Astrocyte (in vitro differentiated cells and primary cell): ENCODE measurements around the gene NPHP4. TPM values are rescaled to one million over a fixed set of nuclear protein-coding genes. Genes with fewer than 3 reads are reported as not detected.

Experiments used
- DNase-seq: peaks from one replicate; pipeline ENCODE4 v3.0.0-alpha.2; 2010; ENCODE audit warnings: low read depth
- FAIRE-seq: peaks from 2 replicates; lab custom pipeline; 2011; peaks lifted over from hg19 to GRCh38; lab: Jason Lieb, UNC
- H2AFZ ChIP-seq: 2 replicates; pipeline ENCODE4 v1.6.0; 2012; ENCODE audit warnings: low read depth, low read length, inconsistent platforms
- H3K27ac ChIP-seq: 2 replicates; pipeline ENCODE4 v1.5.1; 2011; ENCODE audit warnings: low read depth, low read length, inconsistent platforms
- H3K27me3 ChIP-seq: 2 replicates; pipeline ENCODE4 v1.6.0; 2011; ENCODE audit warnings: low read length, inconsistent platforms; ENCODE audit not compliant: insufficient read depth
- H3K36me3 ChIP-seq: 2 replicates; pipeline ENCODE4 v1.5.1; 2011; ENCODE audit warnings: low read length, inconsistent platforms; ENCODE audit not compliant: insufficient read depth
- H3K4me1 ChIP-seq: 2 replicates; pipeline ENCODE4 v1.5.1; 2011; ENCODE audit warnings: low read length, inconsistent platforms; ENCODE audit not compliant: insufficient read depth
- H3K4me2 ChIP-seq: 2 replicates; pipeline ENCODE4 v1.6.0; 2012; ENCODE audit warnings: low read length, inconsistent platforms
- H3K4me3 ChIP-seq: 2 replicates; pipeline ENCODE4 v1.5.1; 2011; ENCODE audit warnings: low read depth, mild to moderate bottlenecking, low read length, inconsistent platforms; ENCODE audit not compliant: insufficient read depth
- H3K79me2 ChIP-seq: 2 replicates; pipeline ENCODE4 v1.6.0; 2012; ENCODE audit warnings: mild to moderate bottlenecking, low read length, inconsistent platforms; ENCODE audit not compliant: insufficient read depth
- H3K9ac ChIP-seq: 2 replicates; pipeline ENCODE4 v1.6.0; 2012; ENCODE audit warnings: mild to moderate bottlenecking, low read length, inconsistent platforms
- H3K9me3 ChIP-seq: 2 replicates; pipeline ENCODE4 v1.5.1; 2012; ENCODE audit warnings: low read depth, mild to moderate bottlenecking, low read length, inconsistent platforms; ENCODE audit not compliant: insufficient read depth
- H4K20me1 ChIP-seq: 2 replicates; pipeline ENCODE4 v1.6.0; 2012; ENCODE audit warnings: low read length, inconsistent platforms; ENCODE audit not compliant: insufficient read depth
- H3K27ac Mint-ChIP-seq: one replicate; pipeline ENCODE4 v1.8.0; 2021; ENCODE audit warnings: mild to moderate bottlenecking, mixed read lengths; ENCODE audit not compliant: unreplicated experiment
- H3K27me3 Mint-ChIP-seq: one replicate; pipeline ENCODE4 v1.8.0; 2021; ENCODE audit warnings: low read depth, mixed read lengths; ENCODE audit not compliant: unreplicated experiment
- H3K36me3 Mint-ChIP-seq: one replicate; pipeline ENCODE4 v1.8.0; 2021; ENCODE audit warnings: low read depth, mixed read lengths; ENCODE audit not compliant: unreplicated experiment
- H3K4me1 Mint-ChIP-seq: one replicate; pipeline ENCODE4 v1.8.0; 2021; ENCODE audit warnings: low read depth, mixed read lengths; ENCODE audit not compliant: unreplicated experiment
- H3K4me3 Mint-ChIP-seq: one replicate; pipeline ENCODE4 v1.8.0; 2021; ENCODE audit warnings: mild to moderate bottlenecking, moderate library complexity, mixed read lengths; ENCODE audit not compliant: unreplicated experiment
- H3K9me3 Mint-ChIP-seq: one replicate; pipeline ENCODE4 v1.8.0; 2021; ENCODE audit warnings: mild to moderate bottlenecking, mixed read lengths; ENCODE audit not compliant: unreplicated experiment
- CTCF ChIP-seq: IDR thresholded peaks from 2 replicates; pipeline ENCODE4 v1.5.1; 2011; ENCODE audit warnings: low read depth, mild to moderate bottlenecking, inconsistent platforms, low read length, moderate library complexity; ENCODE audit not compliant: insufficient read depth
- EZH2 ChIP-seq: IDR thresholded peaks from 2 replicates; pipeline ENCODE4 v1.6.1; 2012; ENCODE audit warnings: mild to moderate bottlenecking, low read length, inconsistent platforms; ENCODE audit not compliant: insufficient read depth
- total RNA-seq: library from RNA; stranded (reverse); gene quantifications from 2 replicates; pipeline ENCODE4 v1.2.1, GENCODE V29; 2021

NPHP4 gene
- total RNA-seq, 1 donor from 2014 or later: 8.4 TPM

GRCh38 chr1:5986018-5986417, 6.2 kb downstream of the NPHP4 start:
- Mint-ChIP-seq H3K9me3 (no peaks in the 10 kb centered on the region), H3K4me3 (no peak overlapping the region), H3K27ac (no peak overlapping the region), H3K4me1 (peaks cover 12% of the 10 kb centered on the region), H3K27me3 (no peaks in the 10 kb centered on the region), H3K36me3 (peaks cover 6% of the 10 kb centered on the region)
- Histone ChIP-seq H3K9me3 (no peaks in the 10 kb centered on the region), H4K20me1 (peaks cover 12% of the 10 kb centered on the region), H3K79me2 (no peaks in the 10 kb centered on the region), H3K9ac (no peak overlapping the region), H3K27ac (no peak overlapping the region), H2AFZ (no peak overlapping the region), H3K4me1 (peaks cover 12% of the 10 kb centered on the region), H3K36me3 (no peaks in the 10 kb centered on the region), H3K4me2 (no peak overlapping the region), H3K27me3 (no peaks in the 10 kb centered on the region), H3K4me3 (no peak overlapping the region)
- no peak for FAIRE-seq
- TF ChIP-seq CTCF: no peak
- TF ChIP-seq EZH2: no peak
- DNase-seq: no peak

GRCh38 chr1:5985250-5985649, 7.0 kb downstream of the NPHP4 start:
- Histone ChIP-seq H4K20me1 (peaks cover 10% of the 10 kb centered on the region), H3K9ac (no peak overlapping the region), H3K27ac (no peak overlapping the region), H3K27me3 (no peaks in the 10 kb centered on the region), H3K36me3 (no peaks in the 10 kb centered on the region), H3K79me2 (no peaks in the 10 kb centered on the region), H3K4me3 (no peak overlapping the region), H3K4me1 (peaks cover 9% of the 10 kb centered on the region), H2AFZ (no peak overlapping the region), H3K4me2 (no peak overlapping the region), H3K9me3 (no peaks in the 10 kb centered on the region)
- peaks cover 11% of the 10 kb centered on the region for H3K4me1 Mint-ChIP-seq
- FAIRE-seq (no peak), DNase-seq (no peak)
- no peak overlapping the region for H3K27ac Mint-ChIP-seq
- H3K9me3 Mint-ChIP-seq: no peaks in the 10 kb centered on the region
- no peak overlapping the region for H3K4me3 Mint-ChIP-seq
- TF ChIP-seq CTCF: no peak
- TF ChIP-seq EZH2: no peak
- H3K27me3 Mint-ChIP-seq: no peaks in the 10 kb centered on the region
- H3K36me3 Mint-ChIP-seq: peaks cover 6% of the 10 kb centered on the region

- Mint-ChIP-seq H3K27ac (no peak overlapping the region), H3K4me1 (peaks cover 11% of the 10 kb centered on the region), H3K36me3 (peaks cover 4% of the 10 kb centered on the region), H3K27me3 (no peaks in the 10 kb centered on the region), H3K9me3 (no peaks in the 10 kb centered on the region), H3K4me3 (no peak overlapping the region)
- Histone ChIP-seq H2AFZ (no peak overlapping the region), H3K4me1 (peaks cover 9% of the 10 kb centered on the region), H3K9me3 (no peaks in the 10 kb centered on the region), H3K9ac (no peak overlapping the region), H3K4me2 (peak overlapping the region; percentile 2), H3K27ac (peak overlapping the region; percentile 5), H4K20me1 (no peaks in the 10 kb centered on the region), H3K4me3 (no peak overlapping the region), H3K79me2 (no peaks in the 10 kb centered on the region), H3K36me3 (no peaks in the 10 kb centered on the region), H3K27me3 (no peaks in the 10 kb centered on the region)
- no peak for TF ChIP-seq CTCF
- TF ChIP-seq EZH2: no peak
- peak; percentile 74 for DNase-seq
- FAIRE-seq: peak; percentile 47
Measured at GRCh38 chr1:5983361-5984103, 8.7 kb downstream of the NPHP4 start.
